HG02973 (cell line): Measurements from ENCODE around the gene METAP1.
"Not testable (repeated sequence)": the region's sequence is repeated elsewhere in the genome, so short reads cannot be mapped to it uniquely, and the experiment has no call there.

Experiments
- ATAC-seq: cut with Tn5 transposase; IDR thresholded peaks from one replicate; pipeline ENCODE4 v1.9.1; 2021; ENCODE audit warnings: moderate library complexity; ENCODE audit not compliant: unreplicated experiment

METAP1 gene

DNA sequence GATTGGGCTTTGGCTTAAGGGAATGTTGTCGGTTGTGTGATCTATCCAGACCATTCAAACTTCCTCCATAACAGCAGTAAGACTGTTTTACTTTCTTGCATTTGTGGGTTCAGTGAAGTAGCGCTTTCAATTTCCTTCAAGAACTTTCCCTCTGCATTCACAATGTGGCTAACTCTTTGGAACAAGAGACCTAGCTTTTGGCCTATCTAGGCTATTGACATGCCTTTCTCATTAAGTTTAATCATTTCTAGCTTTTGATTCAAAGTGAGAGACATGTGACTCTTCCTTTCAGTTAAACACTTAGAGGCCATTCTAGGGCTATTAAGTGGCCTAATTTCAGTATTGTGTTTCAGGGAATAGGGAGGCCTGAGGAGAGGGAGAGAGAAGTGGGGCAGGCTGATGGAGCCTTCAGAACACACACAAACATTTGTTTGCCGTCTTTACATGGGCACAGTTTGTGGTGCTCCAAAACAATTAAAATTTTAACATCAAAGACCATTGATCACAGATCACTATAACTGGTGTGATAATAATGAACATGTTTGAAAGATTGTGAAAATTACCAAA is 59.0 kb downstream of the METAP1 start:
- ATAC-seq = peak; percentile 41

- ATAC-seq = no peak
These were observed 62.7 kb downstream of the METAP1 start for GRCh38 chr4:99058228-99058627.

GRCh38 chr4:99059550-99059949 is 64.0 kb downstream of the METAP1 start:
- no peak for ATAC-seq

DNA sequence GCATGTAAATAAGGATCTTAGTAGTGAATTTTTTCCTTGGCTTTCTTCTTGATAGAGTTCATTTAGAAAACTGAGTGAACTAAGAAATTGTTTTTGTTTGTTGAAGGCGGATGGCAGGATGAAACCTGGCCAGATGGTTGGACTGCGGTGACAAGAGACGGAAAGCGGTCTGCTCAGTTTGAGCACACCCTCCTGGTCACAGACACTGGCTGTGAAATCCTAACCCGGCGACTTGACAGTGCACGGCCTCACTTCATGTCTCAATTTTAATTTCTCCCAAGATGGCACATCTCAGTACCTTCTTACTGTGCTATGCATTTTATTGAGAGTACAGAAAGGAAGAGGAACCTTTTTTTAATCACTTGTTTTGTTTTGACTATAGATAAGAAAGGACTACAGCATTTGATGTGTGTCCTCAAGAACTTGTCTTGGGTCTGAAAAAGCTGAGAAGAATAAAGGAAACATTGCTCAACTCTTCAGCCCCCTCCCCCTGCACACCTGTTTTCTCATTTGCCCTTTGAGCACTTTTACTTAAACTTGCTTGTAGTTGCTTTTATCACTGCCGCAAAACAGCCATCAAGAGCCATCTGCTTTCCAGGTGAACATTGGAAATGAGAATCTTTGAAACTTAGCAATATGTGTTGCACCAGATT is 65.7 kb downstream of the METAP1 start:
- ATAC-seq = no peak

DNA sequence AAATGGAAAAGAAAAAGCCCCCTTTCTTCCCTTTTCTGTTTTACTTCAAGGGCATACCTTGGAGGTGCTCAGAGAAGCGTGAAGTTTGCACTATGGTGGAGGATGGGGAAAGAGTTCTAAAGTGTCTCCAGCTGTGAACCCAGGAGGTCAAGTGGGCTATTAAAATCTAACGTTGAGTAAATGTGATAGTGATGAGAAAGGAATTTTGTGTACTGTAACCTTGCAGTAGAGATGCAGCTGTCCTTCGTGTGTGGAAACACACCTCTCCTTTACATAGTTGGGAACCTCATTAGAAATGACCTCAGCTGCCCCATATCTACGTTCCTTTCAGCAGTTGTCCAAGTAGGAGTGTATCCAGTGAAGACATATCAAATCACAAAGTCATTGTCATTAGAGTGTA is 66.6 kb downstream of the METAP1 start:
- ATAC-seq = no peak

- ATAC-seq = not testable (repeated sequence)
These were observed 70.0 kb downstream of the METAP1 start for GRCh38 chr4:99065521-99065920.

DNA sequence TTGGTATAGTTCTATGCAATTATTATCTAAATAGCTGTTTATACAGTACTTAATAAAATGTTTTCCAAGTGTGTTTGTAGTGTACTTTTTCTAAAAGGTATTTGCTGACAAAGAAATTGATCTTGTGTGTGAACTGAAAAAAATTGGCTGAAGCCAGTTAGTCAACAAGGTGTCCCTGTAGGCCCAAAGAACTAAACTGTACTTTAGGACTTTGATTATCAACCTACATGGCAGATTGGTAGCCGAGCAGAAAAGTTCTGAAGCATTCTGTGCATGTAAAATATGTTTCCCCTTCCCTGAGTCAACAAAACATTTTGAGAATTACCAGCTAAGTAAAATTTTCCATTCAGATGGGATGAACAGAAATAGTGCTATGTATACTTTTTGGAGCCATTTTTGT is 72.1 kb downstream of the METAP1 start:
- no peak for ATAC-seq

DNA sequence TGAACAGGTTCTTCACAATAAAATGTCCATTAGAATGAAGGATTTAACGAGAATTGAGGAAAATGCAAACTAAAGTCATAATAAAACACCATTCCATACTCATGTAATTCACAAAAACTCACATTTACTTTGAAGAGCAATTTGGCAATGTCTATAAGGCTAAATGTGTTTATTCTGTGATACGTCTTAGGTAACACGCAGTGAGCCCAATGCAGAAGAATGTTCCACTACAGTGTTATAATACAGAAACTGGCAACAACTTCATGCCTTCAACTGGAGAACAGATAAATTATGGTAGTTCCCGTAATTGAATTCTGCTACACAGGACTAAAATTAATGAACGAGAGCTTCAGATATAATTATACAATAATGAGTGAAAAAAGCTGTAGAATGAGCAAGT is 75.6 kb downstream of the METAP1 start:
- ATAC-seq = no peak

- ATAC-seq = no peak
These were observed 79.3 kb downstream of the METAP1 start for GRCh38 chr4:99074816-99075215.

DNA sequence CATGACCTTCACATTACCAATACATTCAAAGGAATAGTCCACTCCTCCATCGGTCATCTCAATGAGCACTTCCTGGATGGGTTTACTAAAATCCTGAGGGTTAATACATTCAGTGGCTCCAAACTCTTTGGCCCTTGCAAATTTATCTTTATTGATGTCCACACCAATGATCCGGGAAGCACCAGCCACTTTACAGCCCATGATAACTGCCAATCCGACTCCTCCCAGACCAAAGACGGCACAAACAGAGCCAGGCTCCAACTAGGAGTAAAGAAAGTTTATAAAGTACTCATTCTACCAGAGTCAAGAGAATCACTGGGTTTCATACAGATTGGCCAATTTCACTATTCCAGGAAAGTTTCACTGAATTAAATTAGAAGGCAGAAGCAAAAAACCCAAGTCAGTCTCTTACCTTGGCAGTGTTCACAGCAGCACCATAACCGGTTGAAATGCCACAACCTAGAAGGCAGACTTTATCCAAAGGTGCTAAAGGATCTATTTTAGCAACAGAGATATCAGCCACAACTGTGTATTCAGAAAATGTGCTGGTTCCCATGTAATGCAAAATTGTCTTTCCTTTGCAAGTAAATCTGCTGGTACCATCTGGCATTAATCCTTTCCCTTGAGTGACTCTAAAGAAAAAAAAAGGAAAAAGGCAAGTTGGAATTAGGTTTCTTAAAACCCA is 80.9 kb downstream of the METAP1 start:
- no peak for ATAC-seq

DNA sequence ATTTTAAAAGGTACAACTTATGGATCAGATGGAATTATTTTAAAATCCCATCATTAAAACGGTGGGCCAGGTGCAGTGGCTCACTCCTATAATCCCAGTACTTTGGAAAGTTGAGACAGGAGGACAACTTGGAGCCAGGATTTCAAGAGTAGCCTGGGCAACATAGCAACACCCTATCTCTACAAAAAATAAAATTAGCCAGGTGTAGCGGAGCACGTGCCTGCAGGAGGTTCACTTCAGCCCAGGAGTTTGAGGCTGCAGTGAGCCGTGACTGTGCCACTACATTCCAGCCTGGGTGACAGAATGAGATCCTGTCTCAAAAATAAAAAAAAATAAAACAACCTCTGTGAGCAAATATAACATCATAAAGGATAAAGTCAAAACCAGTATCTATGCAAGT is 81.7 kb downstream of the METAP1 start:
- ATAC-seq = no peak

DNA sequence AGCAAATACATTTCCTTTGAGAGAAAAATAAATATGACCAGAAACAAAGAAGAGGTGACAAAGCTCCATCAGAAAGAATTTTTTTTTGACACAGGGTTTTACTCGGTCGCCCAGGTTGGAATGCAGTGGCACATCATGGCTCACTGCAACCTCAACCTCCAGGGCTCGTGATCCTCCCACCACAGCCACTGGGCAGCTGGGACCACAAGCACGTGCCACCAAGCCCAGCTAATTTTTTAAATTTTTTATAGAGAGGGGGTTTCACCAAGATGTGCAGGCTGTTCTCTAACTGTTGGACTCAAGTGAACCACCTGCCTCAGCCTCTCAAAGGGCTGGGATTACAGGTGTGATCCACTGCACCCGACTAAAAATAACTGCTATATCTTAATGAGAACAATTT is 82.8 kb downstream of the METAP1 start:
- ATAC-seq = no peak

DNA sequence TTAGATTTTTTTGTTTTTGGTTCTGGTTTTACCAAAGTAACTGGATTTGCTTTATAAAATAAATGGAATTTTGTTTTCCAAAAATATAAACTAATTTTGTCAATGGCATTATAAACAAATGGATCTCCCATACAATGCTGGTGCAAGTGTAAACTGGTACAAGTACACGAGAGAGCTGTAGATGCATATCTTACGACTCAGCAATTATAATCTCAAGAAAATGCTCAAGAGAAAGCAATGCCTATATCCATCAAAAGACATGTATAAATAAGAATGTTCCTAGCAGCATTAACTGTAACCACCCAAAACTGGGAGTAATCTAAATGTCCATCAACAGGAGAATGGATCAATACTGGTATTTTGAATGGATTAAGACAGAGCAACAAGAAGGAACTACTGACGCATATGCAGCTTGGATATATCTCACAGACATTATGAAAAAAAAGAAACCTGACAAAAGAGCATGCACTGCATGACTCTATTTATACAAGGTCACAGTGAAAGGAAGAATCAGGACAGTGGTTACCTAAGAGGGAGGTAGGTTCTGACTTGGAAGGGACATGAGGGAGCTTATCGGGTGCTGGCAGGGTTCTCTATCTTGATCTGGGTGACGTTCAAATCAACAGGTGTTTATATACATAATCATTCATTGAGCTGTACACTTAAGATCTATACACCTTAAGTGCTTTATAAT is 83.6 kb downstream of the METAP1 start:
- ATAC-seq = no peak

GRCh38 chr4:99079625-99080295 is 84.2 kb downstream of the METAP1 start:
- no peak for ATAC-seq

GRCh38 chr4:99080869-99081268 is 85.3 kb downstream of the METAP1 start:
- not testable (repeated sequence) for ATAC-seq

DNA sequence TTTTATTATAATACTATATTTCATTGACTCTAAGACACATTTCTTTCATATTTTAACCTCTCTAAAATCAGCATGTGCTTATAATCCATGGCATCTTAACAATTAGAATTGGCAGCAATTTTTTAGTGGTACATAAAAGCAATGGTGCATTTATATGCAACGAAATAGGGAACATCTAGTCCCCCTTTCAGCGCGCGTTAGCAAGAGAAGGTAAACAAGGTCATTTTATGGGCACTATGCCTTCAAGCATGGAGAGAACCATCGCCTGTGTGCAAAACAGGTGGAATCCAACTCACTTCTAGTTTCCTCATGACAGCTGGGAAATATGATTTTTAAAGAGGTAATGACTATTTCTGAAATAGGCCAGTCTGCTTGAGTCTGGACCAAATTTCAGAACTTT is 86.7 kb downstream of the METAP1 start:
- ATAC-seq = no peak

GRCh38 chr4:99084595-99084994 is 89.1 kb downstream of the METAP1 start:
- no peak for ATAC-seq

DNA sequence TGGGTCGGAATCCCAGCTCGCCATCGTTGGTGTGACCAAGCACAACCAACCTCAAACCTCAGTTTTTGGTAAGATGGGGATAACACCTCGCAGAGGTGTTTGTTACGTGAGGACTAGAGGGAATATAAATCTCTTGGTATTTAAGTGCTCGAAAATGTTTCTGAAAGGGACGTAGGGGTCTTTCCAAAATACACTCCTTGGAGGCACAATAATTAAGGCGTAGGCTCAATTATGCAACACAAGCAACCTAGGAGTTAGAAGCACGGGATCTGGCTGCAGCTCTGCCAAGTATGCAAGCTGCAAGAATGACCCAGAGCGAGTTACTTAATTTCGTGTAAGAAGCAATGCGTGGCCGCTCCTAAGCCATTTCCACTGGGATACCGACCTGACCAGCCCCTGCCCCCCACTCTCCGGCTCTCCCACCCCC is 92.5 kb downstream of the METAP1 start:
- peak; percentile 24 for ATAC-seq

DNA sequence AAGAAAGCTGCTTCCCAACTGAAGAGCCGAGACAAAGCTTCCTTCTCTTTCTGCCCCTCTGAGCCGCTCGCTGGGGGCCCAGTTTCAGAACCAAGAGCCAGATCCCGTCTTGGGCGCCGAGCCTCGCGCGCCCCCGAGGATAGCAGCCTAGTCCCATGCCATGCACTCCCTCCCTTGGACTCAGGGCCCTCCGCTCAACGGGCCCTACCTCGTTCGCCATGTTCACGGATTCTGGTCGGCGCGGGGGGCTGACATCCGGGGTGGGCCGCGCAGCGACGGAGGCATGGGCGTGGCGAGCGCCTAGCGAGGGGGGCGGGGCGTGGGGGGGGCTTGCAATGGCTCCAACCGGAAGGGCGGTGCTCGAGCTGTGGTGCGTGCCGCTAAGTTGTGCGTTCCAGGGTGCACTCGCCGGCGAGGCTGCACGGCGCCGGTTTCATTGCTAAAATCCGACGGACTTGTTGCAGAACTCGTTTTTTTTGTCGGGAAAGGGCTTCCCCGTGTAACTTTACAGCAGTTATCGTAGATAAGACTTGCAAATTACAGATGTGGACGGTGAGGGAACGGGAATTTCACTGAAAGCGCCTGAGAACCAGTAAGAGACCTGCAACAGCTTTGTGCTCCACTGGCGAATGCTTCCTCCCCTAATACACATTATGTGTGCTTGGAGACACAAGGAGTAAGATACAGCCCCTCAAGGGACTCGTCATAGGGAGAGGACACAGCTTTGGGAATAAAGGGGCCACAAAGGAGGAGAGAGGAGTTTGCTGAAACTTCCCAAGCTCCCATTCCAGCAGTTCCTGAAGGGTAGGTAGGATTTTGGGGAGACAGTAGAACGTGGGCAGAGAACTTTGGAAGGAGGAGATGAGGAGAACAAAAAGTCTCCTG is 93.2 kb downstream of the METAP1 start, which contains the start of gene ADH5:
Gene ADH5, minus strand, starts transcription at position 308 of the 885 bp plus-strand sequence. Its CDS starts 88 bp downstream, at position 220.
- peak; percentile 94 for ATAC-seq
